ENCODE measurements around the gene HTR2B. TPM values are rescaled to one million over a fixed set of nuclear protein-coding genes. Genes with fewer than 3 reads are reported as not detected.

The HTR2B gene
- total and polyA plus RNA-seq, 2 of the 13 experiments (the other 11 are each of a cell fraction or from before 2014, with no cell fraction given), result 0.08 TPM; not detected in 1

GRCh38 chr2:231068525-231069222 is 56.2 kb downstream of the HTR2B start:
- in situ Hi-C loops (cut with HindIII; ENCODE audit: extremely low pct_ligation_motif_present, low pct_unique_long_range_greater_than_20kb), result no loop called here
- Histone ChIP-seq H3K27ac (ENCODE audit: extremely low read length, insufficient read depth, low read length) (peak overlapping the region; percentile 25), H3K9me3 (ENCODE audit: low read length) (no peaks in the 10 kb centered on the region), H3K79me2 (ENCODE audit: insufficient read depth, low read length) (peaks cover 10% of the 10 kb centered on the region), H3K36me3 (replicated peaks in 1 of 2; ENCODE audit: control insufficient read depth in 1 of 2, insufficient read depth in 2 of 2, low read length in 2 of 2) (peaks cover 23 to 78% of the 10 kb centered on the region in 2 experiments), H2AFZ (ENCODE audit: low read length) (no peak overlapping the region), H3K4me3 (replicated peaks in 1 of 3; ENCODE audit: insufficient read depth in 1 of 3, low read depth in 2 of 3, low read length in 3 of 3) (no peak overlapping the region), H3K9ac (ENCODE audit: insufficient read depth, low read depth, low read length) (no peak overlapping the region), H4K20me1 (ENCODE audit: insufficient read depth, low read length) (no peaks in the 10 kb centered on the region), H3K4me1 (ENCODE audit: insufficient read depth, low read length) (peaks cover 41% of the 10 kb centered on the region), H3K4me2 (ENCODE audit: low read depth, low read length) (0 out of 2 replicates have a peak overlapping the region, but pooled peaks have one; percentile 20), H3K27me3 (ENCODE audit: control insufficient read depth in 1 of 2, insufficient read depth in 2 of 2, low read length in 2 of 2) (no peaks in the 10 kb centered on the region)
- FAIRE-seq (peak; percentile 64), DNase-seq (ENCODE audit: low spot score) (peak; percentile 87), ATAC-seq (peak; percentile 89)
- no TSS peak for BruUV-seq (replicated peaks)
- ChIA-PET CTCF (ENCODE audit: low intra/inter-chr PET ratio, low total read pairs) (no interaction called here), POLR2A (interaction anchor here (1.0 to 1.3 kb wide), 3 partner anchors 17 to 395 kb away, joined by 3 to 16 read pairs (median 4); partner anchors contain the start of gene NCL)
- WGBS (ENCODE audit: low lambda C conversion rate), result 54% methylated on average over 5 of the region's 5 CpGs
- intact Hi-C loops (cut with micrococcal nuclease; ENCODE audit: unreplicated experiment), result no loop called here
- TF ChIP-seq MIER3 (CRISPR knock-in tag; IDR thresholded peaks at IDR 0.05; ENCODE audit: borderline replicate concordance) (peak; percentile 77; the same call in 1 of the 2 replicates), SNAPC4 (CRISPR knock-in tag; IDR thresholded peaks at IDR 0.05) (no peak), MLLT10 (CRISPR knock-in tag; IDR thresholded peaks at IDR 0.05) (no peak), ZNF615 (CRISPR knock-in tag; IDR thresholded peaks at IDR 0.05; ENCODE audit: borderline replicate concordance) (no peak), CSRNP2 (CRISPR knock-in tag; conservative IDR thresholded peaks at IDR 0.05; ENCODE audit: low read depth) (no peak), ZSCAN30 (CRISPR knock-in tag; IDR thresholded peaks at IDR 0.05) (no peak), HDAC2 (CRISPR knock-in tag; IDR thresholded peaks at IDR 0.05) (0 out of 2 replicates have a peak, but pooled peaks have one; percentile 33), MYC (CRISPR knock-in tag; IDR thresholded peaks at IDR 0.05; ENCODE audit: borderline replicate concordance) (no peak), MAFF (IDR thresholded peaks at IDR 0.05; ENCODE audit: low read depth, low read length) (peak; percentile 39; the same call in 1 of the 2 replicates)
- TF ChIP-seq, protein P1, sequence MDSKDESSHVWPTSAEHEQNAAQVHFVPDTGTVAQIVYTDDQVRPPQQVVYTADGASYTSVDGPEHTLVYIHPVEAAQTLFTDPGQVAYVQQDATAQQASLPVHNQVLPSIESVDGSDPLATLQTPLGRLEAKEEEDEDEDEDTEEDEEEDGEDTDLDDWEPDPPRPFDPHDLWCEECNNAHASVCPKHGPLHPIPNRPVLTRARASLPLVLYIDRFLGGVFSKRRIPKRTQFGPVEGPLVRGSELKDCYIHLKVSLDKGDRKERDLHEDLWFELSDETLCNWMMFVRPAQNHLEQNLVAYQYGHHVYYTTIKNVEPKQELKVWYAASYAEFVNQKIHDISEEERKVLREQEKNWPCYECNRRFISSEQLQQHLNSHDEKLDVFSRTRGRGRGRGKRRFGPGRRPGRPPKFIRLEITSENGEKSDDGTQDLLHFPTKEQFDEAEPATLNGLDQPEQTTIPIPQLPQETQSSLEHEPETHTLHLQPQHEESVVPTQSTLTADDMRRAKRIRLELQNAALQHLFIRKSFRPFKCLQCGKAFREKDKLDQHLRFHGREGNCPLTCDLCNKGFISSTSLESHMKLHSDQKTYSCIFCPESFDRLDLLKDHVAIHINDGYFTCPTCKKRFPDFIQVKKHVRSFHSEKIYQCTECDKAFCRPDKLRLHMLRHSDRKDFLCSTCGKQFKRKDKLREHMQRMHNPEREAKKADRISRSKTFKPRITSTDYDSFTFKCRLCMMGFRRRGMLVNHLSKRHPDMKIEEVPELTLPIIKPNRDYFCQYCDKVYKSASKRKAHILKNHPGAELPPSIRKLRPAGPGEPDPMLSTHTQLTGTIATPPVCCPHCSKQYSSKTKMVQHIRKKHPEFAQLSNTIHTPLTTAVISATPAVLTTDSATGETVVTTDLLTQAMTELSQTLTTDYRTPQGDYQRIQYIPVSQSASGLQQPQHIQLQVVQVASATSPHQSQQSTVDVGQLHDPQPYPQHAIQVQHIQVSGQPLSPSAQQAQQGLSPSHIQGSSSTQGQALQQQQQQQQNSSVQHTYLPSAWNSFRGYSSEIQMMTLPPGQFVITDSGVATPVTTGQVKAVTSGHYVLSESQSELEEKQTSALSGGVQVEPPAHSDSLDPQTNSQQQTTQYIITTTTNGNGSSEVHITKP (CRISPR knock-in tag; IDR thresholded peaks at IDR 0.05; ENCODE audit: low read depth), result 0 out of 2 replicates have a peak, but pooled peaks have one; percentile 21

Data from HepG2 (cell line).